GM12878 (cell line): ENCODE results near the gene ASAP3. TPM values are rescaled to one million over a fixed set of nuclear protein-coding genes. Genes with fewer than 3 reads are reported as not detected.

Experiments used
- ATAC-seq: fragments of 200-7000 bp; cut with Tn5 transposase; 3 replicates; pipeline ENCODE4 v1.9.1; 2020; ENCODE audit warnings: mild to moderate bottlenecking, moderate library complexity
- BruUV-seq: library from RNA; stranded (reverse); fragments of 400-500 nt; replicated peaks from 2 replicates; lab custom pipeline; 2021; lab: Mats Ljungman, UMichigan
- CTCF ChIA-PET: fragments of 300-600 bp; sonication (Branson Sonifier 250); formaldehyde crosslinking; extraction: SDS; loops from one replicate; lab custom pipeline; 2021; ENCODE audit warnings: inconsistent platforms; lab: Yijun Ruan, JAX
- POLR2A ChIA-PET: fragments of 350-600 bp; formaldehyde crosslinking; extraction: SDS; loops from one replicate; lab custom pipeline; 2021; ENCODE audit warnings: inconsistent platforms; lab: Charles Lee
- RAD21 ChIA-PET: fragments of 300-600 bp; sonication (Branson Sonifier 250); formaldehyde crosslinking; loops from one replicate; lab custom pipeline; 2023; ENCODE audit warnings: antibody characterized with exemption; ENCODE audit not compliant: unreplicated experiment; lab: Charles Lee
- SMC1A ChIA-PET: fragments of 300-600 bp; sonication (Branson Sonifier 250); formaldehyde crosslinking; loops from one replicate; lab custom pipeline; 2023; ENCODE audit not compliant: unreplicated experiment, uncharacterized antibody; lab: Charles Lee
- DNase-seq: peaks from one replicate; pipeline ENCODE4 v3.0.0-alpha.2; 2011; ENCODE audit warnings: low read depth, low spot score
- FAIRE-seq: peaks from 3 replicates; lab custom pipeline; 2011; peaks lifted over from hg19 to GRCh38; lab: Jason Lieb, UNC
- H2AFZ ChIP-seq: 2 replicates; pipeline ENCODE4 v1.6.0; 2011; ENCODE audit warnings: low read depth, low read length, control low read depth; ENCODE audit not compliant: control insufficient read depth
- H3K27ac ChIP-seq: 2 replicates; pipeline ENCODE4 v1.5.1; 2011; ENCODE audit warnings: control low read depth; ENCODE audit not compliant: control insufficient read depth, insufficient read depth
- H3K27me3 ChIP-seq, 2 experiments: replicated peaks in 1 of 2; 2 replicates each; pipeline versions ENCODE4 v1.6.0 to v1.6.1; 2011; ENCODE audit warnings: low read length in 1 of 2; ENCODE audit not compliant: control insufficient read depth in 2 of 2, insufficient read depth in 2 of 2
- H3K36me3 ChIP-seq, 2 experiments: 2 replicates each; pipeline ENCODE4 v1.5.1; 2011; ENCODE audit warnings: low read length in 1 of 2; ENCODE audit not compliant: control insufficient read depth in 2 of 2, insufficient read depth in 2 of 2
- H3K4me1 ChIP-seq: 2 replicates; pipeline ENCODE4 v1.6.1; 2011; ENCODE audit warnings: mild to moderate bottlenecking, low read length, moderate library complexity, mixed read lengths; ENCODE audit not compliant: control insufficient read depth, insufficient read depth
- H3K4me2 ChIP-seq: 2 replicates; pipeline ENCODE4 v1.6.0; 2011; ENCODE audit warnings: control low read depth; ENCODE audit not compliant: control insufficient read depth, insufficient read depth
- H3K4me3 ChIP-seq: fragments of 200-600 bp; sonication (generic); 2 replicates; pipeline ENCODE4 v1.5.1; 2016
- H3K79me2 ChIP-seq: 2 replicates; pipeline ENCODE4 v1.6.0; 2011; ENCODE audit warnings: low read length; ENCODE audit not compliant: control insufficient read depth, insufficient read depth
- H3K9ac ChIP-seq: 2 replicates; pipeline ENCODE4 v1.8.0; 2011; ENCODE audit warnings: low read length, control low read depth, mixed read lengths; ENCODE audit not compliant: control insufficient read depth, insufficient read depth
- H3K9me3 ChIP-seq: replicated peaks from 3 replicates; pipeline ENCODE4 v1.5.1; 2011; ENCODE audit warnings: mild to moderate bottlenecking, low read length; ENCODE audit not compliant: control insufficient read depth, insufficient read depth
- H4K20me1 ChIP-seq: 2 replicates; pipeline ENCODE4 v1.6.0; 2011; ENCODE audit not compliant: control insufficient read depth, insufficient read depth
- ATF7 ChIP-seq: fragments of 450-650 bp; IDR thresholded peaks from 2 replicates; pipeline ENCODE4 v1.6.1; 2016; ENCODE audit warnings: low read depth, mild to moderate bottlenecking
- BRCA1 ChIP-seq: IDR thresholded peaks from 2 replicates; pipeline ENCODE4 v1.6.1; 2011; ENCODE audit warnings: low read depth, low read length, improper control_type of control experiment
- CHD1 ChIP-seq: IDR thresholded peaks from 2 replicates; pipeline ENCODE4 v1.6.1; 2012; ENCODE audit warnings: low read depth, low read length, improper control_type of control experiment
- EP300 ChIP-seq, 2 experiments: fragments of 150-350 bp in 1 of 2; IDR thresholded peaks; 2 replicates each; pipeline ENCODE4 v1.6.1; 2011 to 2012; ENCODE audit warnings: low read depth in 2 of 2, low read length in 2 of 2, borderline replicate concordance in 1 of 2, improper control_type of control experiment in 1 of 2, inconsistent platforms in 1 of 2; ENCODE audit not compliant: control insufficient read depth in 1 of 2
- FOS ChIP-seq: IDR thresholded peaks from 3 replicates; pipeline ENCODE4 v1.6.1; 2011; ENCODE audit warnings: borderline replicate concordance; ENCODE audit not compliant: insufficient read length; ENCODE audit errors: extremely low read depth
- IKZF1 ChIP-seq: fragments of 450-650 bp; conservative IDR thresholded peaks from 2 replicates; pipeline ENCODE4 v1.6.1; 2017; ENCODE audit warnings: antibody characterized with exemption, mild to moderate bottlenecking
- MEF2B ChIP-seq: fragments of 450-650 bp; IDR thresholded peaks from 2 replicates; pipeline ENCODE4 v1.6.1; 2018; ENCODE audit warnings: mild to moderate bottlenecking, moderate library complexity; ENCODE audit not compliant: partially characterized antibody, poor library complexity, severe bottlenecking
- NFIC ChIP-seq: IDR thresholded peaks from 2 replicates; pipeline ENCODE4 v1.6.1; 2012; ENCODE audit warnings: low read depth, mild to moderate bottlenecking, inconsistent platforms, low read length, moderate library complexity
- NR2C1 ChIP-seq: fragments of 450-650 bp; IDR thresholded peaks from 2 replicates; pipeline ENCODE4 v1.6.1; 2017; ENCODE audit warnings: antibody characterized with exemption, mild to moderate bottlenecking, moderate library complexity
- NR2C2 ChIP-seq: IDR thresholded peaks from 2 replicates; pipeline ENCODE4 v1.6.1; 2011; ENCODE audit warnings: borderline replicate concordance, low read depth; ENCODE audit not compliant: control insufficient read depth, insufficient read length
- NR2F1 ChIP-seq: fragments of 450-650 bp; conservative IDR thresholded peaks from 2 replicates; pipeline ENCODE4 v1.6.1; 2017; ENCODE audit warnings: mild to moderate bottlenecking
- RB1 ChIP-seq: fragments of 450-650 bp; formaldehyde crosslinking; IDR thresholded peaks from 2 replicates; pipeline ENCODE4 v1.6.1; 2017; ENCODE audit warnings: mild to moderate bottlenecking, borderline replicate concordance
- SUZ12 ChIP-seq: fragments of 200-600 bp; sonication (generic); IDR thresholded peaks from one replicate; pipeline ENCODE4 v1.6.1; 2018; ENCODE audit warnings: antibody characterized with exemption, mild to moderate bottlenecking; ENCODE audit not compliant: unreplicated experiment
- TCF3 ChIP-seq: IDR thresholded peaks from 2 replicates; pipeline ENCODE4 v1.6.1; 2012; ENCODE audit warnings: low read depth, mild to moderate bottlenecking, low read length, borderline replicate concordance; ENCODE audit not compliant: insufficient read depth
- WRNIP1 ChIP-seq: IDR thresholded peaks from 2 replicates; pipeline ENCODE4 v1.6.1; 2011; ENCODE audit warnings: low read depth, low read length, improper control_type of control experiment, borderline replicate concordance
- ZNF217 ChIP-seq: fragments of 450-650 bp; IDR thresholded peaks from 2 replicates; pipeline ENCODE4 v1.6.1; 2017; ENCODE audit warnings: antibody characterized with exemption, mild to moderate bottlenecking
- ZNF384 ChIP-seq: IDR thresholded peaks from 2 replicates; pipeline ENCODE4 v1.6.1; 2012; ENCODE audit warnings: low read depth, mild to moderate bottlenecking, low read length, improper control_type of control experiment, borderline replicate concordance
- ZZZ3 ChIP-seq: IDR thresholded peaks from 2 replicates; pipeline ENCODE4 v1.6.1; 2011; ENCODE audit warnings: low read depth; ENCODE audit not compliant: control insufficient read depth, insufficient read length
- WGBS: methylation state at CpG from one replicate; pipeline ENCODE4 v1.1.6; 2016; ENCODE audit warnings: low lambda C conversion rate; ENCODE audit not compliant: insufficient replicate concordance, insufficient coverage; ENCODE audit errors: missing lambda C conversion rate; 5-methylcytosine and 5-hydroxymethylcytosine counted together
- in situ Hi-C: fragments of 300-500 bp; cut with MboI; formaldehyde crosslinking; loops from 9 replicates; pipeline ENCODE4 v1.14.3; 2018; ENCODE audit warnings: mixed read lengths
- intact Hi-C: fragments of 100-400 bp; cut with micrococcal nuclease; formaldehyde crosslinking; loops from one replicate; pipeline ENCODE4 v1.14.2; 2022; ENCODE audit not compliant: unreplicated experiment
- polyA plus RNA-seq, 11 experiments: library from polyadenylated mRNA; depleted of rRNA in 4 of 11; unstranded in 6 of 11; stranded (reverse) in 5 of 11; fragments of >200 nt; fragmentation: Nextera tagmentation in 4 of 11; fragmentation: Illumina TruSeq in 1 of 11; extraction: Ambion mirVana in 4 of 11; extraction: Trizol in 1 of 11; gene quantifications; 1 replicate in 1 of 11; 2 replicates in 10 of 11; pipeline versions ENCODE4 v1.2.1 to v1.2.3, GENCODE V29; 2011 to 2016; ENCODE audit warnings: inconsistent platforms in 2 of 11, missing spikeins in 2 of 11, low read depth in 1 of 11
- total RNA-seq, 4 experiments: library from RNA; depleted of rRNA in 3 of 4; stranded (reverse); fragments of >200 nt in 3 of 4; fragmentation: Illumina TruSeq in 1 of 4; extraction: Trizol in 1 of 4; gene quantifications; 2 replicates each; pipeline versions ENCODE4 v1.2.1 to v1.2.3, GENCODE V29; 2013 to 2021
- TF ChIP-seq, protein P1 (sequence below): IDR thresholded peaks from 2 replicates; pipeline ENCODE4 v1.6.1; 2011; ENCODE audit warnings: mild to moderate bottlenecking, low read depth, low read length, moderate library complexity; ENCODE audit not compliant: insufficient replicate concordance
- TF ChIP-seq, protein P2 (sequence below): fragments of 450-650 bp; IDR thresholded peaks from 2 replicates; pipeline ENCODE4 v1.6.1; 2014; ENCODE audit warnings: mild to moderate bottlenecking

ASAP3 gene
- total and polyA plus RNA-seq, 10 of the 15 experiments (the other 5 are each of a cell fraction or from before 2014, with no cell fraction given) = 0.04 to 0.92 (median 0.34) TPM; not detected in 1

GRCh38 chr1:23470282-23471070 is 13.5 kb downstream of the ASAP3 start (continued):
- TF ChIP-seq ATF7 (no peak), WRNIP1 (no peak), BRCA1 (no peak)

GRCh38 chr1:23469372-23469982 is 14.5 kb downstream of the ASAP3 start:
- Histone ChIP-seq H3K9ac (no peak overlapping the region), H3K4me3 (no peak overlapping the region), H3K4me1 (no peaks in the 10 kb centered on the region), H3K27me3 (peaks cover 0 to 2% of the 10 kb centered on the region in 2 experiments; a peak in 1 of 4 replicates), H2AFZ (no peak overlapping the region), H3K9me3 (no peaks in the 10 kb centered on the region), H3K36me3 (no peaks in the 10 kb centered on the region), H4K20me1 (no peaks in the 10 kb centered on the region), H3K79me2 (no peaks in the 10 kb centered on the region), H3K4me2 (no peak overlapping the region), H3K27ac (no peak overlapping the region)
- in situ Hi-C loops = no loop called here
- intact Hi-C loops = no loop called here
- CTCF ChIA-PET = interaction anchor here (1.4 kb wide), 1 partner anchor 28 kb away, joined by 6 read pairs; no protein-coding TSS in a partner anchor
- SMC1A ChIA-PET = no interaction called here
- 29% methylated on average over 5 of the region's 5 CpGs for WGBS
- RAD21 ChIA-PET = no interaction called here
- POLR2A ChIA-PET = no interaction called here
- DNase-seq = no peak
- no peak for FAIRE-seq
- no peak for ATAC-seq
- no TSS peak for BruUV-seq
- TF ChIP-seq NR2F1 (no peak), TCF3 (no peak), EP300 (IDR thresholded peaks at IDR 0.05; ENCODE audit: borderline replicate concordance in 1 of 2, control insufficient read depth in 1 of 2, low read depth in 2 of 2, low read length in 2 of 2) (no peak), CHD1 (no peak), MEF2B (no peak), FOS (no peak), RB1 (no peak), NFIC (no peak), NR2C2 (no peak), ZNF384 (no peak), ZZZ3 (no peak), IKZF1 (no peak), NR2C1 (no peak), SUZ12 (no peak), ZNF217 (no peak)
- TF ChIP-seq, protein P1, sequence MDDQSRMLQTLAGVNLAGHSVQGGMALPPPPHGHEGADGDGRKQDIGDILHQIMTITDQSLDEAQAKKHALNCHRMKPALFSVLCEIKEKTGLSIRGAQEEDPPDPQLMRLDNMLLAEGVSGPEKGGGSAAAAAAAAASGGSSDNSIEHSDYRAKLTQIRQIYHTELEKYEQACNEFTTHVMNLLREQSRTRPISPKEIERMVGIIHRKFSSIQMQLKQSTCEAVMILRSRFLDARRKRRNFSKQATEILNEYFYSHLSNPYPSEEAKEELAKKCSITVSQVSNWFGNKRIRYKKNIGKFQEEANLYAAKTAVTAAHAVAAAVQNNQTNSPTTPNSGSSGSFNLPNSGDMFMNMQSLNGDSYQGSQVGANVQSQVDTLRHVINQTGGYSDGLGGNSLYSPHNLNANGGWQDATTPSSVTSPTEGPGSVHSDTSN = no peak
- TF ChIP-seq, protein P2, sequence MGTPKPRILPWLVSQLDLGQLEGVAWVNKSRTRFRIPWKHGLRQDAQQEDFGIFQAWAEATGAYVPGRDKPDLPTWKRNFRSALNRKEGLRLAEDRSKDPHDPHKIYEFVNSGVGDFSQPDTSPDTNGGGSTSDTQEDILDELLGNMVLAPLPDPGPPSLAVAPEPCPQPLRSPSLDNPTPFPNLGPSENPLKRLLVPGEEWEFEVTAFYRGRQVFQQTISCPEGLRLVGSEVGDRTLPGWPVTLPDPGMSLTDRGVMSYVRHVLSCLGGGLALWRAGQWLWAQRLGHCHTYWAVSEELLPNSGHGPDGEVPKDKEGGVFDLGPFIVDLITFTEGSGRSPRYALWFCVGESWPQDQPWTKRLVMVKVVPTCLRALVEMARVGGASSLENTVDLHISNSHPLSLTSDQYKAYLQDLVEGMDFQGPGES = no peak
